Mesodermal cell (in vitro differentiated cells): ENCODE data around the gene OR4D5. TPM values are rescaled to one million over a fixed set of nuclear protein-coding genes. Genes with fewer than 3 reads are reported as not detected.

Source experiments
- H3K27ac ChIP-seq: 2 replicates; pipeline ENCODE4 v1.7.0; 2013; ENCODE audit warnings: mild to moderate bottlenecking, low read depth, low read length, moderate library complexity; ENCODE audit not compliant: severe bottlenecking
- H3K36me3 ChIP-seq: 2 replicates; pipeline ENCODE4 v1.7.1; 2013; ENCODE audit warnings: mild to moderate bottlenecking, low read length, moderate library complexity; ENCODE audit not compliant: control insufficient read depth, insufficient read depth
- H3K4me1 ChIP-seq: one replicate; pipeline ENCODE4 v1.7.1; 2013; ENCODE audit warnings: mild to moderate bottlenecking, low read length; ENCODE audit not compliant: insufficient read depth, control insufficient read depth, poor library complexity, severe bottlenecking
- H3K4me3 ChIP-seq: 2 replicates; pipeline ENCODE4 v1.7.0; 2013; ENCODE audit warnings: low read length, control low read depth, mild to moderate bottlenecking; ENCODE audit not compliant: insufficient read depth, poor library complexity, severe bottlenecking; ENCODE audit errors: extremely low read depth
- H3K9me3 ChIP-seq: 2 replicates; pipeline ENCODE4 v1.7.1; 2013; ENCODE audit warnings: mild to moderate bottlenecking, low read length, moderate library complexity; ENCODE audit not compliant: control insufficient read depth
- WGBS, 2 experiments: methylation state at CpG; one replicate each; pipeline ENCODE4 v1.1.5; 2013; ENCODE audit warnings: missing lambda C conversion rate in 2 of 2; ENCODE audit not compliant: insufficient coverage in 2 of 2; 5-methylcytosine and 5-hydroxymethylcytosine counted together
- polyA plus RNA-seq, 2 experiments: library from polyadenylated mRNA; stranded (reverse); fragments of 50-300 nt; gene quantifications; one replicate each; pipeline ENCODE4 v1.2.3, GENCODE V29; 2013

OR4D5 gene
- not detected for polyA plus RNA-seq (2013, experiment 1 of 2)
- not detected for polyA plus RNA-seq (2013, experiment 2 of 2)

DNA sequence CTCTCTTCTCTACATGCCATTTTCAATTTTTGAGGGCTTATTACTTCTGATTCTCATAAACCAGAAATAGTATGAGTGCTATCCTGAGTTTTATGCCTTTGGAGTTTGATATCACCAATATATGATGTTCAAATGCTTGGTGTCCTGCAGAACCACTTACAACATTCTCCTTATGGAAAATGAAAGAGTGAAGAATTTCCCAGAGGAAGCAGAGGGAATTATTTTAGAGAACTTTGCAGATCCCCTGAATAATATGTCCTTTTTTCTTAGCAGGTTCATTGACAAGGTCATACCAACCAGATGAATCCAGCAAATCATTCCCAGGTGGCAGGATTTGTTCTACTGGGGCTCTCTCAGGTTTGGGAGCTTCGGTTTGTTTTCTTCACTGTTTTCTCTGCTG is at the start of gene OR4D5:
Gene OR4D5, plus strand, starts transcription at position 301 of the 400 bp plus-strand sequence. Its CDS starts 0 bp downstream, at position 301.
- Histone ChIP-seq H3K4me1 (no peaks in the 10 kb centered on the region), H3K4me3 (no peak within 1 kb of the TSS), H3K27ac (no peak within 1 kb of the TSS), H3K36me3 (no peaks in the 10 kb centered on the region), H3K9me3 (no peaks in the 10 kb centered on the region)
- no CpG with 5 or more reads among the region's 1 CpG for WGBS, 2 experiments

DNA sequence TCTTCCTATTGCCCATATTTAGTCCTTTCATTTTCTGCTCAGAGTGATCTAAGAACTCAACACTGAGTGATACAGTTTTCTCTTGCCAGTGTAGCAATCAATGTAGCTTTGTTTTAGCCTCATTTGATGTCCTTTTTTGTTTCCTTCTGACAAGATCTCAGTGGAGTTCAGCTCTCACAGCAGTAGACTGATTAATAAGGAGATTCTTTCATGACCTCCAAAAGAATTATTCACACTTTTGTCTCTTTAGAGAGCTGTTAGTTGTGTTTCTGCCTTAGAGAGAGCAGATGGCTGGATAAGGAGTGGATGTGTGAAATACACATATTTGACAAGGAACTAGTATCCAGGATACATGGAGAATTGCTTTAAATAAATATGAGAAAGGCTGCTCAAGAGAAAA is 47.4 kb upstream of the OR4D5 start:
- Histone ChIP-seq H3K4me3 (no peak overlapping the region), H3K9me3 (no peaks in the 10 kb centered on the region)

GRCh38 chr11:123899792-123900191 is 39.6 kb upstream of the OR4D5 start:
- WGBS, 2 experiments, result 78% methylated on average over 2 of the region's 3 CpGs; no CpG with 5 or more reads in 1 of the 2 experiments

More for the DNA sequence above, 47.4 kb upstream of the OR4D5 start:
- no peaks in the 10 kb centered on the region for H3K4me1 ChIP-seq
- no peak overlapping the region for H3K27ac ChIP-seq
- no peaks in the 10 kb centered on the region for H3K36me3 ChIP-seq

GRCh38 chr11:123901867-123902266 is 37.5 kb upstream of the OR4D5 start, which contains the start of gene OR8D4:
TSS of gene OR8D4 (plus strand) at chr11:123902167. CDS start at chr11:123906432, 4,265 bp downstream.
- 80% methylated on average over 1 of the region's 1 CpG; no CpG with 5 or more reads in 1 of the 2 experiments for WGBS, 2 experiments
- Histone ChIP-seq H3K27ac (no peak within 1 kb of the TSS), H3K9me3 (no peaks in the 10 kb centered on the region), H3K4me1 (no peaks in the 10 kb centered on the region), H3K4me3 (no peak within 1 kb of the TSS), H3K36me3 (no peaks in the 10 kb centered on the region)

More at GRCh38 chr11:123899792-123900191, 39.6 kb upstream of the OR4D5 start:
- Histone ChIP-seq H3K27ac (no peak overlapping the region), H3K9me3 (no peaks in the 10 kb centered on the region), H3K4me1 (no peaks in the 10 kb centered on the region), H3K4me3 (no peak overlapping the region), H3K36me3 (no peaks in the 10 kb centered on the region)

DNA sequence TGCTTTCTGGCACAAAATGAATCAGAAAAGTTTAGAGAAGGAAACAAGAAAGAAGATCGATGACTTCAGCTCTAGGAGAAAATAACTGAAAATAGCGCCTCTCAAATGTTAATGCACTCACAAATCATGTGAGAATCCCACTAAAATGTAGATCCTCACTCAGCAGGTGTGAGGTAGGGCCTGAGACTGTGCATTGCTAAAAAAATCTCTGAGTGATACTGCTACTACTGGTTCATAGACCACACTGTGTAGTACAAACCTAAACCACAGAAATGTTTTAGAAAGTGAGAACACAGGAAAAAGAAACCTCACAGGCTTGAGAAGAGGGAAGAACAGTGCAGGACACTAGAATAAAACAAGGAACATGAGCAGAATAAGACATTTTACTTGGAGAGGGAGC is 35.5 kb upstream of the OR4D5 start:
- Histone ChIP-seq H3K36me3 (no peaks in the 10 kb centered on the region), H3K4me3 (no peak overlapping the region), H3K9me3 (no peaks in the 10 kb centered on the region), H3K4me1 (no peaks in the 10 kb centered on the region), H3K27ac (no peak overlapping the region)
- WGBS, 2 experiments, result 100% methylated on average over 2 of the region's 2 CpGs; no CpG with 5 or more reads in 1 of the 2 experiments

GRCh38 chr11:123904932-123905331 is 34.5 kb upstream of the OR4D5 start:
- Histone ChIP-seq H3K36me3 (no peaks in the 10 kb centered on the region), H3K27ac (no peak overlapping the region), H3K9me3 (no peaks in the 10 kb centered on the region), H3K4me3 (no peak overlapping the region), H3K4me1 (no peaks in the 10 kb centered on the region)
- WGBS, 2 experiments, result 87 to 100% methylated on average over 1 to 2 of the region's 3 CpGs

GRCh38 chr11:123905826-123906225 is 33.6 kb upstream of the OR4D5 start:
- Histone ChIP-seq H3K4me1 (no peaks in the 10 kb centered on the region), H3K27ac (no peak overlapping the region), H3K4me3 (no peak overlapping the region), H3K9me3 (no peaks in the 10 kb centered on the region), H3K36me3 (no peaks in the 10 kb centered on the region)
- WGBS, 2 experiments, result 80 to 83% methylated on average over 3 of the region's 3 CpGs

- 92 to 94% methylated on average over 2 of the region's 3 CpGs for WGBS, 2 experiments
- Histone ChIP-seq H3K4me1 (no peaks in the 10 kb centered on the region), H3K36me3 (no peaks in the 10 kb centered on the region), H3K27ac (no peak overlapping the region), H3K4me3 (no peak overlapping the region), H3K9me3 (no peaks in the 10 kb centered on the region)
These were observed 18.5 kb upstream of the OR4D5 start for GRCh38 chr11:123920943-123921342.

DNA sequence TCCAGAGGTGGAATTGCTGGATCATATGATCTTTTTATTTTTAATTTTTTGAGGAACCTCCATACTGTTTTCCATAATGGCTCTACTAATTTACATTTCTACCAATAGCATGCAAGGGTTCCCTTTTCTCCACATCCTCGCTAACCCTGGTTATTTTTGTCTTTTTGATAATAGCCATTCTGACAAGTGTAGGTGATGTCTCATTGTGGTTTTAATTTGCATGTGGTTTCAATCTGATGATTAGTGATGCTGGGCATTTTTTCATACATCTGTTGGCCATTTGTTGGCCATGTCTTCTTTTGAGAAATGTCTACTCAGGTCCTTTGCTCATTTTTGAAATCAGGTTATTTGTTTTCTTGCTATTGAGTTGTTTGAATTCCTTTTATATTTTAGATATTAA is 15.4 kb upstream of the OR4D5 start:
- Histone ChIP-seq H3K27ac (no peak overlapping the region), H3K36me3 (no peaks in the 10 kb centered on the region), H3K4me1 (no peaks in the 10 kb centered on the region), H3K9me3 (no peaks in the 10 kb centered on the region), H3K4me3 (no peak overlapping the region)
- WGBS, 2 experiments, result no CpG with 5 or more reads among the region's 1 CpG

- Histone ChIP-seq H3K4me1 (no peaks in the 10 kb centered on the region), H3K4me3 (no peak overlapping the region), H3K9me3 (no peaks in the 10 kb centered on the region), H3K27ac (no peak overlapping the region), H3K36me3 (no peaks in the 10 kb centered on the region)
- WGBS, 2 experiments, result 95 to 100% methylated on average over 2 to 3 of the region's 4 CpGs
These were observed 3.0 kb downstream of the OR4D5 start for GRCh38 chr11:123942413-123942812.

DNA sequence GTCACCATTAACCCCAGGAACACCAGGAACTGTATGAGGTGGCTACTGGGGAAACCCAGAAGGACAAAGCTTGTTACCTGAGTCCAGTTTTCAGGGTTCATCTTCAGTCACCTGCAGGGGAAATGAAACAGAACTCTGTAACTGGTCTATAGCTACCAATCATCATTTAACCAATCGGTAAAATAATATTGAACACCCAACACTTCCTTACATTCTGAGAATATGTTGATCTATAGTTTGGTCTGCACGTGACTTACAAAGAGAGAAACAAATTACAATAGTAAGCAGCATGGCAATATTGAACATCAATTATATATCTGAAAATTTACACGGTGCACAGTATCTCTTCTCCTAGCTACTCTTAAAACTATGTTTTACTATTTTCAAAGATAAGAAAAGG is 4.3 kb downstream of the OR4D5 start, which contains the start of gene OR6T1:
Gene OR6T1, minus strand, starts transcription at position 101 of the 400 bp plus-strand sequence. Its CDS starts 0 bp downstream, at position 101.
- Histone ChIP-seq H3K36me3 (no peaks in the 10 kb centered on the region), H3K4me3 (no peak within 1 kb of the TSS), H3K27ac (no peak within 1 kb of the TSS), H3K9me3 (no peaks in the 10 kb centered on the region), H3K4me1 (no peaks in the 10 kb centered on the region)
- WGBS, 2 experiments, result no CpG with 5 or more reads among the region's 3 CpGs
